ENCODE data around the gene TDRD3. TPM values are rescaled to one million over a fixed set of nuclear protein-coding genes. Genes with fewer than 3 reads are reported as not detected.
A peak's percentile ranks its signal among the peaks of the same experiment; 100 is the strongest.

The TDRD3 gene
- total RNA-seq, 1 donor from 2014 or later: 40.6 TPM

DNA sequence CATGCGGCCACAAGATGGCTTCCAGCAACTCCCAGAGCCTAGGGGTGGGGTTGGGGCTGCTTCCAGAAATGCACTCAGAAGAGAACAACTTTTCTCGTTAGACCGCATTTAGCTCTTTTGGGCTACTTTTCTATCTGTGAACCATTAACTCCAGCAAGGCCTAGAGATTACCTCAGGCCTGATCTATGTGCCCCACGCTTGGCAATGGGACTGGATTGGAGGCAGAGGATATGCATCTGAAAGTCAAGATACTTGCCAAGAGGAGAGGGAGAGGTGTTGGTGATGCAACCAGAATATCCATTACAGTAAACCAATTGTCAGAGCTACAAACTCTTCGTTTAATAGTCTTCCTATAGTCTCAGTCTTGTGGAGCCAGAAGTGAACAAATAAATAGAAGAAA is 177.7 kb downstream of the TDRD3 start:
- Mint-ChIP-seq H3K9me3 (peaks cover 21% of the 10 kb centered on the region), H3K4me1 (peaks cover 34% of the 10 kb centered on the region), H3K27me3 (ENCODE audit: insufficient read depth, low read depth) (peaks cover 2% of the 10 kb centered on the region), H3K4me3 (no peak overlapping the region), H3K36me3 (peaks cover 29% of the 10 kb centered on the region), H3K27ac (peak overlapping the region; percentile 18)
- H3K9ac ChIP-seq: no peak overlapping the region
- H3K4me1 ChIP-seq: peaks cover 13% of the 10 kb centered on the region
- no peak overlapping the region for H3K4me3 ChIP-seq
- no peaks in the 10 kb centered on the region for H3K9me3 ChIP-seq (ENCODE audit: low read depth)
- no peaks in the 10 kb centered on the region for H3K27me3 ChIP-seq
- H3K36me3 ChIP-seq: no peaks in the 10 kb centered on the region
- H4K20me1 ChIP-seq (ENCODE audit: low read depth): no peaks in the 10 kb centered on the region
- H3K4me2 ChIP-seq: no peak overlapping the region
- no peaks in the 10 kb centered on the region for H3K79me2 ChIP-seq (ENCODE audit: low read depth)
- DNase-seq (ENCODE audit: low spot score): no peak
- TF ChIP-seq, protein P1, sequence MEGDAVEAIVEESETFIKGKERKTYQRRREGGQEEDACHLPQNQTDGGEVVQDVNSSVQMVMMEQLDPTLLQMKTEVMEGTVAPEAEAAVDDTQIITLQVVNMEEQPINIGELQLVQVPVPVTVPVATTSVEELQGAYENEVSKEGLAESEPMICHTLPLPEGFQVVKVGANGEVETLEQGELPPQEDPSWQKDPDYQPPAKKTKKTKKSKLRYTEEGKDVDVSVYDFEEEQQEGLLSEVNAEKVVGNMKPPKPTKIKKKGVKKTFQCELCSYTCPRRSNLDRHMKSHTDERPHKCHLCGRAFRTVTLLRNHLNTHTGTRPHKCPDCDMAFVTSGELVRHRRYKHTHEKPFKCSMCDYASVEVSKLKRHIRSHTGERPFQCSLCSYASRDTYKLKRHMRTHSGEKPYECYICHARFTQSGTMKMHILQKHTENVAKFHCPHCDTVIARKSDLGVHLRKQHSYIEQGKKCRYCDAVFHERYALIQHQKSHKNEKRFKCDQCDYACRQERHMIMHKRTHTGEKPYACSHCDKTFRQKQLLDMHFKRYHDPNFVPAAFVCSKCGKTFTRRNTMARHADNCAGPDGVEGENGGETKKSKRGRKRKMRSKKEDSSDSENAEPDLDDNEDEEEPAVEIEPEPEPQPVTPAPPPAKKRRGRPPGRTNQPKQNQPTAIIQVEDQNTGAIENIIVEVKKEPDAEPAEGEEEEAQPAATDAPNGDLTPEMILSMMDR (IDR thresholded peaks at IDR 0.05): peak; percentile 5
- TF ChIP-seq EZH2 (IDR thresholded peaks at IDR 0.05) (no peak), EZH2phosphoT487 (IDR thresholded peaks at IDR 0.05) (no peak)
- peaks cover 13% of the 10 kb centered on the region for H3F3A ChIP-seq (ENCODE audit: low read depth)
- H3K27ac ChIP-seq: no peak overlapping the region
- H2AFZ ChIP-seq (replicated peaks): no peak overlapping the region

GRCh38 chr13:60575142-60575541 is 178.1 kb downstream of the TDRD3 start:
- Histone ChIP-seq H3K79me2 (ENCODE audit: low read depth) (no peaks in the 10 kb centered on the region), H3K4me2 (no peak overlapping the region), H3K4me1 (peaks cover 13% of the 10 kb centered on the region), H3K27ac (no peak overlapping the region), H3K36me3 (no peaks in the 10 kb centered on the region), H3K9ac (no peak overlapping the region), H4K20me1 (ENCODE audit: low read depth) (no peaks in the 10 kb centered on the region), H2AFZ (replicated peaks) (no peak overlapping the region), H3K27me3 (no peaks in the 10 kb centered on the region), H3F3A (ENCODE audit: low read depth) (peaks cover 13% of the 10 kb centered on the region), H3K4me3 (no peak overlapping the region), H3K9me3 (ENCODE audit: low read depth) (no peaks in the 10 kb centered on the region)
- TF ChIP-seq, protein P1 (IDR thresholded peaks at IDR 0.05): no peak
- TF ChIP-seq EZH2phosphoT487 (IDR thresholded peaks at IDR 0.05): no peak
- TF ChIP-seq EZH2 (IDR thresholded peaks at IDR 0.05): no peak
- H3K9me3 Mint-ChIP-seq: peaks cover 21% of the 10 kb centered on the region
- no peak for DNase-seq (ENCODE audit: low spot score)
- peaks cover 2% of the 10 kb centered on the region for H3K27me3 Mint-ChIP-seq (ENCODE audit: insufficient read depth, low read depth)
- peak overlapping the region; percentile 61 for H3K27ac Mint-ChIP-seq
- H3K4me3 Mint-ChIP-seq: no peak overlapping the region
- H3K4me1 Mint-ChIP-seq: peaks cover 34% of the 10 kb centered on the region
- H3K36me3 Mint-ChIP-seq: peaks cover 25% of the 10 kb centered on the region

- TF ChIP-seq EZH2phosphoT487 (IDR thresholded peaks at IDR 0.05): no peak
- TF ChIP-seq, protein P1 (IDR thresholded peaks at IDR 0.05): no peak
- no peak for TF ChIP-seq EZH2 (IDR thresholded peaks at IDR 0.05)
- Histone ChIP-seq H2AFZ (replicated peaks) (no peak overlapping the region), H3K27ac (no peak overlapping the region), H3K79me2 (ENCODE audit: low read depth) (no peaks in the 10 kb centered on the region), H4K20me1 (ENCODE audit: low read depth) (no peaks in the 10 kb centered on the region), H3K9me3 (ENCODE audit: low read depth) (no peaks in the 10 kb centered on the region), H3K27me3 (no peaks in the 10 kb centered on the region), H3K4me2 (no peak overlapping the region), H3K36me3 (no peaks in the 10 kb centered on the region), H3F3A (ENCODE audit: low read depth) (peaks cover 3% of the 10 kb centered on the region), H3K9ac (no peak overlapping the region), H3K4me3 (no peak overlapping the region), H3K4me1 (peaks cover 5% of the 10 kb centered on the region)
- Mint-ChIP-seq H3K27ac (no peak overlapping the region), H3K4me1 (peaks cover 21% of the 10 kb centered on the region), H3K36me3 (peaks cover 21% of the 10 kb centered on the region), H3K4me3 (no peak overlapping the region), H3K9me3 (peaks cover 20% of the 10 kb centered on the region), H3K27me3 (ENCODE audit: insufficient read depth, low read depth) (peaks cover 2% of the 10 kb centered on the region)
- no peak for DNase-seq (ENCODE audit: low spot score)
These were observed 180.7 kb downstream of the TDRD3 start for GRCh38 chr13:60577761-60578160.

All from neural progenitor cell (in vitro differentiated cells).